Skin epidermis (tissue), 12 donors: ENCODE results near the gene AVPI1.
"Not testable (repeated sequence)": the region's sequence is repeated elsewhere in the genome, so short reads cannot be mapped to it uniquely, and the experiment has no call there.

Experiments
- H3K27ac ChIP-seq, 21 experiments: fragments of 200-600 bp; sonication (generic) in 11 of 21; one replicate each; pipeline ENCODE4 v1.5.0; 2020; ENCODE audit warnings: mild to moderate bottlenecking in 3 of 21, inconsistent platforms in 2 of 21, moderate library complexity in 2 of 21
- H3K4me3 ChIP-seq, 7 experiments: fragments of 200-600 bp; sonication (generic) in 2 of 7; one replicate each; pipeline ENCODE4 v1.5.0; 2020; ENCODE audit warnings: inconsistent platforms in 2 of 7, mild to moderate bottlenecking in 2 of 7, moderate library complexity in 1 of 7

The AVPI1 gene

GRCh38 chr10:97713826-97714400 is 26.9 kb upstream of the AVPI1 start:
- H3K27ac ChIP-seq, result peak overlapping the region; percentile 67 to 97 (median 93)
- peak overlapping the region; percentile 47 to 79 (median 56) for H3K4me3 ChIP-seq

GRCh38 chr10:97713339-97713825 is 26.3 kb upstream of the AVPI1 start, which contains the start of gene MARVELD1:
Gene MARVELD1, plus strand, starts transcription at chr10:97713730. Its CDS starts 147 bp downstream, at chr10:97713877.
- Histone ChIP-seq H3K27ac (peak within 1 kb of the TSS; percentile 67 to 97 (median 93)), H3K4me3 (peak within 1 kb of the TSS; percentile 47 to 79 (median 56))

GRCh38 chr10:97711640-97712572 is 24.9 kb upstream of the AVPI1 start:
- Histone ChIP-seq H3K27ac (peak overlapping the region in 6 of 21 experiments; percentile 17 to 94 (median 88)), H3K4me3 (no peak overlapping the region)

- H3K27ac ChIP-seq, result no peak overlapping the region
- no peak overlapping the region for H3K4me3 ChIP-seq
These were observed 22.2 kb upstream of the AVPI1 start for GRCh38 chr10:97708976-97709946.

DNA sequence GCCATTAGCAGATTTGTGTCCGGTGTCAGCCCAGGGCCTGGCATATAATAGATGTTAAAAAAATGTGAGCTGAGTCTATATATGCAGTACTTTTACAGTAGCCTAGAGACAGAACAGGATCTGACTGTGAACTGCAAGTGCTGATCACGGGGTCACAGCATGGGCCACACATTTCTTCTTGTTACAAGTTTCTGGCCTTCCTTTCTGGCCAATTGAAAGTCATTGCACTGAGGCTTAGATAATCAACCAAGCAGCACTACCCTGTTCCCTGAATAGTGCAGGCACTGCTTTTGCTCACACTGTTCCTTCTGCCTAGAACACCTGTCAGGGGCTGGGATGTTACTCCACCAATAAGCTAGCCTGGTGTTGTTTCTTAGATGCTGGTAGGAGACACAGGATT is 21.1 kb upstream of the AVPI1 start:
- Histone ChIP-seq H3K4me3 (no peak overlapping the region), H3K27ac (no peak overlapping the region)

DNA sequence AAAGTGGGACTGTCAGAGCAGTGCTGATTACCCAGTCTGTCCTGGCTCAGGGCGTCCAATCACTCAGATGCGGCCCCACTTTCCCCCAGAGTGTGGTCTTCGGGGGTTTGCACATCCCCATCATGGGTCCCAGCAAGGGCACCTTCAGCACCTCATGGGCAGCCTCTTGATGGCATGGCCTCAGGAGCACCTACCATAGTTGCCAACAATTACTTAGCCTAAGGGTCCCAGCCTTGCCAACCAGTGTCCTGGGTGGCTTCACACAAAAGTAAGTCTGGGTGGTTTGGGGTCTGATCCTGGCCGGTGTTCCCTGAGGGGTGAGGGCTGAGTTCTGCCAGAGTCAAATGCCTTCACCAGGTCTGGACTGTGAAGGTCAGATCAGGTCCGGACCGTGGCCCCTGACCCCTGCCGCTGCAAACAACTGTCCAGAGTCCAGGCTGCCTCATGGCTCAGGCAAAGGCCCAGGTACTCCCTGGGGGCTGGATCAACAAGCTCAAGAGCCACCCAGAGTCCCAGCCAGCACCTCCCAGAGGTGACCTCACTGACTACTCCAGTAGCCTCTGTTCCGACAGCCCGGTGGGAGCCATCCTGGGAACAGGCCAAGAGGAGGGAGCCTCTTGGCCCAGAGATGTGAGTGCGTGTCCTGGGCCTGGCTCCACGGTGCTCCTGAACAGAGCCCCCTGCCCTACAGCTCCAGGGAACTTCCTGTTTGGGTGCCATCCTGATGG is 20.3 kb upstream of the AVPI1 start:
- no peak overlapping the region for H3K4me3 ChIP-seq
- H3K27ac ChIP-seq, result no peak overlapping the region

DNA sequence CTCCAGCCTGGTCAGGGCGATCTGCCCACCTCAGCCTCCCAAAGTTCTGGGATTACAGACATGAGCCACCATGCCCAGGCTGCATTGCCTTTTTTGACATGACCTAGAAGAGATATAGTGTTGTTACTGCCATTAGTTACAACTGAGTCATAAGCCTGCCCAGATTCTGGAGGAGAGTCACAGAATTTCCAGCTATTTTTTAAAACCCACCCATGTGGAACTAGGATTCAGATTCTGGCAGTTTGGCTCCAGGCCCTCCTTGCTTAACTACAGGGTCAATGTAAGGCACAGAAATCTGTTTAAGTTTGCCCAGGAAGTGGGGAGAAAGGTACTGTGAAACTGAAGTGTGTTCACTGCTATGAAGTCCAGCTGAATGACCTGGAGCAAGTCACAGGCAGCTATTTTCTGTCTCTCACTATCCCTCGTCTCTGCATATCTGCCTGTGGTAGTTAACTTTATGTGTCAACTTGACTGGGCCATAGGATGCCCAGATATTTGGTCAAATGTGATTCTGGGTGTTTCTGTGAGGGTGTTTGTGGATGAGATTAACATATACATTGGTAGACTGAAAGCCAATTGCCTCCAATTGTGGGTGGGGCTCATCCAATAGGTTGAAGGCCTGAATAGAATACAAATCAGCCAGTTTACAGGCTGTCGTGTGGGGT is 18.1 kb upstream of the AVPI1 start:
- no peak overlapping the region for H3K4me3 ChIP-seq
- H3K27ac ChIP-seq, result no peak overlapping the region

- Histone ChIP-seq H3K4me3 (no peak overlapping the region), H3K27ac (no peak overlapping the region)
These were observed 17.3 kb upstream of the AVPI1 start for GRCh38 chr10:97704341-97704740.

DNA sequence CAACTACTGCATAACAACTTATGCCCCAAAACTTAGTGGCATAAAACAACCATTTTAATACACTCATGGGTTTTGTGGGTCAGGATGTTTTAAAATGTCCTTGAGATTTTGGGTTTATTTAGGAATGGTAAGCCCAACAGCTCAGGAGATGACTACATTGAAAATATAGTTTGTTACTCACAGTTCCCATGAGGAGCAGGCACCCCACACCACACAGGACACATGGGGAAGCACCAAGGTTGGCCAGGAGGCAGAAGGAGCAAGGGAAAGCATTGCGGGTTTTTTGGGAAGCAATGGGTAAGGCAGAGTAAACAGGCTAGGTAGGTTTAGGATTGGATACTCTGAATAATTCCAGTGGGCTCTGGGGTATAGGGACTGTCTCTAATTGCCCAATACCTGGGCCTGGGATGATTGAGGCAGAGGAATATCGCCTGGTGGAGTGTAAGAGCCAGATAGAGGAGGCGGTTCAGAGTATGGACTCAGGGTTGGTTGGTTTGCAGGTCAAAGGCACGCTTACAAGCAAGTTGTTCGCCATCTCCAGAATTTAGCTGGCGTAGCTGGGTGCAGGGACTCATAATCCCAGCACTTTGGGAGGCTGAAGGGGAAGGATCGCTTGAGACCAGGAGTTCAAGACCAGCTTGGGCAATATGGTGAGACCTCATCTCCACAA is 16.5 kb upstream of the AVPI1 start:
- Histone ChIP-seq H3K27ac (no peak overlapping the region), H3K4me3 (no peak overlapping the region)

GRCh38 chr10:97701438-97702069 is 14.5 kb upstream of the AVPI1 start:
- Histone ChIP-seq H3K4me3 (no peak overlapping the region), H3K27ac (no peak overlapping the region)

GRCh38 chr10:97698072-97698655 is 11.1 kb upstream of the AVPI1 start:
- H3K4me3 ChIP-seq, H3K27ac ChIP-seq: not testable (repeated sequence)

- Histone ChIP-seq H3K27ac (peak overlapping the region in 20 of 21 experiments; percentile 8 to 97 (median 83)), H3K4me3 (no peak overlapping the region)
These were observed 3.1 kb upstream of the AVPI1 start for GRCh38 chr10:97690133-97690532.

DNA sequence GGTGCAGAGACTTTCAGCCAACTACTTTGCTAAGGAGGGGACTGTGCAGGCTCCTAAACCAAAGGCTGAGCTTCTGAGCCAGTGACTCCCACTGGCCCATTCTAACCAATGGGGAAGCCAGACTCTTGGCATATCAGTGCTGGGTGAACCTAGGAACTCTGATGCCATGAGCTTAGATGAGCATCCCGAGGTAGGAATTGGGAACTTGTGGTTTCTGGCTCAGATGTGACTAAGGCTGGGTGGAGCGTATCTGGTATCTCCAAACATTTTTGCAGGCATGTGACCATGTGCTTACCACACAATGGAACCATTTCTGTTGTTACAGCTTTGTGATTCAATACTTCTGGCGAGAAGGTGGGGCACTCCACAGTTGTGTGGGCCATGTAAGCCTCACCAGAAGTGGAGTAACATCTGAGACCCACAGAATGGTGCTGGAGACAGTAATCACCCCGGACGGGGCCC is 2.5 kb upstream of the AVPI1 start:
- H3K4me3 ChIP-seq, result no peak overlapping the region
- H3K27ac ChIP-seq, result peak overlapping the region in 20 of 21 experiments; percentile 8 to 97 (median 83)

- peak overlapping the region in 20 of 21 experiments; percentile 61 to 97 (median 83) for H3K27ac ChIP-seq
- H3K4me3 ChIP-seq, result peak overlapping the region; percentile 46 to 82 (median 67)
These were observed 1.0 kb upstream of the AVPI1 start for GRCh38 chr10:97687785-97688781.

GRCh38 chr10:97686301-97686961 is 610 bp downstream of the AVPI1 start:
- H3K4me3 ChIP-seq, result peak overlapping the region; percentile 46 to 82 (median 67)
- peak overlapping the region in 20 of 21 experiments; percentile 68 to 97 (median 84) for H3K27ac ChIP-seq
